Urinary bladder (tissue), 4 donors: ENCODE measurements around the gene LDHB. TPM values are rescaled to one million over a fixed set of nuclear protein-coding genes. Genes with fewer than 3 reads are reported as not detected.
"Not testable (repeated sequence)": the region's sequence is repeated elsewhere in the genome, so short reads cannot be mapped to it uniquely, and the experiment has no call there.

ENCODE experiments used
- DNase-seq: peaks from one replicate; pipeline ENCODE4 v3.0.0-alpha.2; 2015; ENCODE audit errors: extremely low spot score
- H3K27ac ChIP-seq: one replicate; pipeline ENCODE4 v1.5.1; 2013; ENCODE audit warnings: low read depth, mild to moderate bottlenecking, moderate library complexity
- H3K36me3 ChIP-seq: one replicate; pipeline ENCODE4 v1.6.1; 2013; ENCODE audit warnings: mild to moderate bottlenecking, moderate library complexity; ENCODE audit not compliant: insufficient read depth
- H3K4me1 ChIP-seq: one replicate; pipeline ENCODE4 v1.6.1; 2013; ENCODE audit warnings: mild to moderate bottlenecking, moderate library complexity; ENCODE audit not compliant: insufficient read depth
- H3K4me3 ChIP-seq: one replicate; pipeline ENCODE4 v1.5.1; 2013; ENCODE audit warnings: low read depth, low read length
- WGBS: extraction: QIAGEN DNeasy Blood & Tissue Kit; methylation state at CpG from one replicate; pipeline ENCODE4 v1.1.7; 2013; 5-methylcytosine and 5-hydroxymethylcytosine counted together
- polyA plus RNA-seq: library from polyadenylated mRNA; stranded (reverse); fragments of 200-250 nt; gene quantifications from one replicate; pipeline ENCODE4 v1.2.3, GENCODE V29; 2013
- total RNA-seq: library from RNA; depleted of rRNA; stranded (reverse); fragments of >200 nt; gene quantifications from one replicate; pipeline ENCODE4 v1.2.3, GENCODE V29; 2014
- donor health status: healthy with polysubstance abuse.
- donor health status: healthy.

The LDHB gene
- total and polyA plus RNA-seq, 2 donors = 356 to 465 TPM

- Histone ChIP-seq H3K27ac (no peak overlapping the region), H3K4me1 (no peaks in the 10 kb centered on the region), H3K4me3 (no peak overlapping the region), H3K36me3 (no peaks in the 10 kb centered on the region)
- 69% methylated on average over 3 of the region's 3 CpGs for WGBS
- DNase-seq = no peak
These were observed 18.0 kb upstream of the LDHB start for GRCh38 chr12:21675641-21676040.

- Histone ChIP-seq H3K36me3 (no peaks in the 10 kb centered on the region), H3K4me1 (no peaks in the 10 kb centered on the region), H3K27ac (no peak overlapping the region), H3K4me3 (no peak overlapping the region)
- WGBS = 81% methylated on average over 5 of the region's 5 CpGs
- no peak for DNase-seq
These were observed 17.5 kb upstream of the LDHB start for GRCh38 chr12:21675096-21675495.

GRCh38 chr12:21673830-21674552 is 16.3 kb upstream of the LDHB start:
- H3K4me1 ChIP-seq, H3K27ac ChIP-seq, H3K4me3 ChIP-seq, DNase-seq, H3K36me3 ChIP-seq: not testable (repeated sequence)
- 97% methylated on average over 39 of the region's 39 CpGs for WGBS

GRCh38 chr12:21672146-21672545 is 14.5 kb upstream of the LDHB start:
- Histone ChIP-seq H3K36me3 (no peaks in the 10 kb centered on the region), H3K27ac (no peak overlapping the region), H3K4me3 (no peak overlapping the region), H3K4me1 (no peaks in the 10 kb centered on the region)
- no peak for DNase-seq
- 40% methylated on average over 1 of the region's 1 CpG for WGBS

- H3K36me3 ChIP-seq = no peaks in the 10 kb centered on the region
- H3K4me1 ChIP-seq = no peaks in the 10 kb centered on the region
- H3K4me3 ChIP-seq = no peak overlapping the region
- H3K27ac ChIP-seq = no peak overlapping the region
- no peak for DNase-seq
- WGBS = 51% methylated on average over 4 of the region's 4 CpGs
These were observed 9.1 kb upstream of the LDHB start for GRCh38 chr12:21666722-21667121.

GRCh38 chr12:21665816-21666215 is 8.2 kb upstream of the LDHB start:
- 82% methylated on average over 7 of the region's 7 CpGs for WGBS

GRCh38 chr12:21662122-21662792 is 4.6 kb upstream of the LDHB start:
- no peak overlapping the region for H3K4me3 ChIP-seq
- no peaks in the 10 kb centered on the region for H3K4me1 ChIP-seq
- 91% methylated on average over 27 of the region's 27 CpGs for WGBS
- no peak for DNase-seq
- H3K27ac ChIP-seq = no peak overlapping the region
- no peaks in the 10 kb centered on the region for H3K36me3 ChIP-seq

More at GRCh38 chr12:21665816-21666215, 8.2 kb upstream of the LDHB start:
- Histone ChIP-seq H3K4me1 (no peaks in the 10 kb centered on the region), H3K4me3 (no peak overlapping the region), H3K27ac (no peak overlapping the region), H3K36me3 (no peaks in the 10 kb centered on the region)
- no peak for DNase-seq

- H3K4me1 ChIP-seq, H3K4me3 ChIP-seq, DNase-seq: not testable (repeated sequence)
These were observed 3.9 kb upstream of the LDHB start for GRCh38 chr12:21661396-21662093.

GRCh38 chr12:21659383-21659782 is 1.7 kb upstream of the LDHB start:
- H3K4me1 ChIP-seq = no peaks in the 10 kb centered on the region
- 82% methylated on average over 1 of the region's 1 CpG for WGBS
- H3K4me3 ChIP-seq = no peak overlapping the region
- no peak for DNase-seq
- H3K27ac ChIP-seq = no peak overlapping the region
- H3K36me3 ChIP-seq = no peaks in the 10 kb centered on the region

More at GRCh38 chr12:21661396-21662093, 3.9 kb upstream of the LDHB start:
- H3K27ac ChIP-seq, H3K36me3 ChIP-seq: not testable (repeated sequence)
- 96% methylated on average over 44 of the region's 44 CpGs for WGBS

- peak overlapping the region; percentile 63 for H3K4me3 ChIP-seq
- no peak for DNase-seq
- no peaks in the 10 kb centered on the region for H3K36me3 ChIP-seq
- WGBS = under 1% methylated on average over 16 of the region's 16 CpGs
- no peaks in the 10 kb centered on the region for H3K4me1 ChIP-seq
- peak overlapping the region; percentile 76 for H3K27ac ChIP-seq
These were observed 727 bp downstream of the LDHB start for GRCh38 chr12:21656905-21657325.

GRCh38 chr12:21655591-21655990 is 2.1 kb downstream of the LDHB start:
- WGBS = 62% methylated on average over 4 of the region's 4 CpGs
- Histone ChIP-seq H3K27ac (peak overlapping the region; percentile 35), H3K36me3 (no peaks in the 10 kb centered on the region), H3K4me3 (no peak overlapping the region), H3K4me1 (no peaks in the 10 kb centered on the region)
- no peak for DNase-seq

GRCh38 chr12:21651821-21652220 is 5.8 kb downstream of the LDHB start:
- DNase-seq = no peak
- 88% methylated on average over 1 of the region's 1 CpG for WGBS
- no peaks in the 10 kb centered on the region for H3K4me1 ChIP-seq
- no peak overlapping the region for H3K4me3 ChIP-seq
- no peak overlapping the region for H3K27ac ChIP-seq
- peaks cover 10% of the 10 kb centered on the region for H3K36me3 ChIP-seq

- H3K27ac ChIP-seq = no peak overlapping the region
- WGBS = 96% methylated on average over 1 of the region's 1 CpG
- H3K4me1 ChIP-seq = no peaks in the 10 kb centered on the region
- no peak overlapping the region for H3K4me3 ChIP-seq
- no peak for DNase-seq
- H3K36me3 ChIP-seq = peaks cover 10% of the 10 kb centered on the region
These were observed 6.6 kb downstream of the LDHB start for GRCh38 chr12:21650997-21651396.

- Histone ChIP-seq H3K36me3 (peaks cover 10% of the 10 kb centered on the region), H3K27ac (no peak overlapping the region), H3K4me1 (no peaks in the 10 kb centered on the region), H3K4me3 (no peak overlapping the region)
- no peak for DNase-seq
- 61% methylated on average over 3 of the region's 3 CpGs for WGBS
These were observed 8.6 kb downstream of the LDHB start for GRCh38 chr12:21649034-21649433.
